SKM-1 treated with dmso at 0.1 percent for 144 hours (cell line): ENCODE results near the gene HSPA12A.
A peak's percentile ranks its signal among the peaks of the same experiment; 100 is the strongest.

Experiments used
- DNase-seq: peaks from one replicate; lab custom pipeline; 2025; ENCODE audit not compliant: unreplicated experiment; lab: John Stamatoyannopoulos, UW

The HSPA12A gene

DNA sequence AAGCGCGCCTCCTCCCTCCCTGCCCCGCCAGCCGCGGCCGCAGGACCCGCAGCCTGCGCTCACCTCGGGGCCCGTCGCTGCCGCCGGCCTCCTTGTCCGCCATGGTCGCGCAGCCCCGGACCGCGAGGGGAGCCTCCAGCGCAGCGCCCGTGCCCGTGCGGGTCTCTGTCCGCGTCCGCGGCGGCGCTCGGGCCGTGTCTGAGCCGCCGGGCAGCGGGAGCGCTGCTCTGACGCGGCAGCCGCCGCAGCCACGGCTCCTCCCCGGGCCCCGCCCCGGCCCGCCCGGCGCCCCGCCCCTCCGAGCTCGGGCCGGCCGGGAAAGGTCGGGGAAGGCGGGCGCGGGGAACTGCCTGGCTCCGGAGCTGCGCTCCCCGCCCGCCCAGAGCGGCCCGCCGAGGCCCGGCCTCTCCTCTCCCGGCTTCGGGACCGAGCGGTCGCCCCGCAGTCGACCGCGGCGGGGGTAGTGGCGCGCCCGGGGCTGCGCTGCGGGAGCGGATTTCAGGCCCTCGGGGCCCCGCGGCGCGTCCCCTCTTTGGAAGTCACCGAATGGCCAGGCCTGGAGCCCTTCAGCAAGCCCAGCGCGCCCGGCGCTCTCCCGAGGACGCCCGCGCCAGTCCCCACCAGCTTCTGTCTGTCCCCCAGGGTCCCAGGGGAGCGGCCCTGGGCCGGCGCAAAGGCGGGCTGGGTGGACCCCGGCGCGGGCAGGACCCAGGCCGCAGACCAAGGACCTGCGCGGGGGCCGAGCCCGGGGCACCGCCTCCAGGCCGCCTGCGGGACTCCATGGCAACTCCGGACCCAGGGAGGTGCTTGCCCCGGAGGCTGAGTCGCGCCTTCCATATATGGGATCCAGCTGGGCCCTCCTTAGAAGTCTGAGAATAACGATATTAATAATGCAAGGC is at the start of gene HSPA12A:
TSS of gene HSPA12A (minus strand) at position 200 of the 899 bp plus-strand sequence. CDS start at position 103, 97 bp downstream.
- peak; percentile 28 for DNase-seq

DNA sequence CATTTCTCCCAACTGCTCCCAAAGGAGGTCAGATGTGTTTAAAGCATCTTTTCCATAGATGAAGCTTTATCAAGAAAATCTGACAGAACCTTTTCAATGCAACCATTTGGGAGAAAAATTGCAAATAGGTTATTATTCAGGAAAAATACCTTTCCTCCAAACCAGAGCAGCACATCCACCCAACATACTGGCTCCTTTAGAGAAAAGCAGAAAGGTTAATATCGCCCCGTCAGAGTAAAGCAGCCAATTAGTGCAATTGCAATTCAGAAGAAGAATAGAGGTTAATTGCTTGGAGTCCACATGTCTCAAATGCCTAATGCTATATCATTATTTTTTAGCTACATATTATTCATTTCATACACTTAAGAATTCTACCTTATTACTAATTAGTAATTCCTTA is 48.9 kb upstream of the HSPA12A start:
- DNase-seq = no peak

DNA sequence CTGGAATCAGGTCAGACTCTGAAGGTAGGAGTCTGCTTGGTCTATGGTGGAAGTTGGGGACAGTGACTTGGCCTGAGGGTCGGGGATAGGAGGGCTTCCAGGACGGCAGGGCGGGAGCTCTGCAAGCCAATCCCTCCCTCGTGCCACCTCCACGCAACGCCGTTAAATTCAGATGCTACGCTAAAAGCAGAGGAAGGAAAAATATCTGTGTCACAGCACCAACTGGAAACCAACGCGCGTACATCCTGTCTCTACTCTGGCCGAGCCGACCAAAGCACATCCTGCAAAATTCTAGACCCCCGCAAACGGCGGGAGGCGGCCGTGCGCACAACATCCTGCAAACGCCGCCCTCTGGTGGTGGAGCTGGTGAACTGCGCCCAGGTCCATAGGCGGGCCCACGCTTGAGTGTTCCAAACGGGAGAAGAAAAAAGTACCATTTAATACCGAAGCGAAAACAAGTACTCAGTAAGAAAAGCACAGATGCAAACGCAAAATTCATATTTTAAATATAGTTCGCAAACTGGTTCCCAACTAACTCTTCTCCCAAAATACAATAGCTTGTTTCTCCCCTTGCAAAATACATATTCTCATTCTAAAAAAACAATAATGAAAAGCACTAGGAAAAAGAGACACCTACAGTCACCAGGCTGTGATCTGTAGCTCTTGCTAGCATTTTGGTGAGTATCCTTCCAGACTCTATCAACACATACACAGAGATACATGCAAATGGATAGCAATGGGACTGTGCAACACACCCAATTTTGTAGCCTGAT is 45.7 kb upstream of the HSPA12A start:
- DNase-seq = peak; percentile 40

DNA sequence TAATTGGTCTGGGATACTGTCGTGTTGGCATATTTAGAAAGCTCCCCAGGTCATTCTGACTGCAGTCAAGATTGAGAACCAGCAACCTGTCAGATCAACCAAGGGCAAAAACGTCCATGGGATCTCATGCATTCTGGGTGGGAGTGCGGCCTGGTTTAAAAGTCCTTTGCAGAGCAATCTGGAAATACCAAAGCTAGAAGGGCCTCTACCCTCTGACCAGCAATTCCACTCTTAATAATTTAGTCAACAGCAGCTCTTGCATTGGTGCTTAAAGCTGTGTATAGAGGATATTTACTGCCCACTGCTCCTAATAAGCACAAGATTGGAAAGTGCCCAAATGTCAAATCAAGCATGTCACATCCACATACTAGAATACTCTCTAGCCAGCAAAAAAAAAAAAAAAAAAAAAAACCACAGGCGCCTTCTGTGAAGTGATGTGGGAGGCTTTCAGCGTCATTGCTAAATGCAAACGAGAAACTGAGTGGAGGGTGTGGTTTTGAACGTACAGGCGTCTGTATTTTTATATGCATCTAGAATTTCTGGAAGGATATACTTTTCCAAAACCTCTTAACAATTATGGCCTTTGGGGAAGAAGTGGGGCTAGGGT is 44.8 kb upstream of the HSPA12A start:
- DNase-seq = no peak

GRCh38 chr10:116785867-116786266 is 43.5 kb upstream of the HSPA12A start:
- no peak for DNase-seq

- no peak for DNase-seq
These were observed 42.9 kb upstream of the HSPA12A start for GRCh38 chr10:116785282-116785681.

DNA sequence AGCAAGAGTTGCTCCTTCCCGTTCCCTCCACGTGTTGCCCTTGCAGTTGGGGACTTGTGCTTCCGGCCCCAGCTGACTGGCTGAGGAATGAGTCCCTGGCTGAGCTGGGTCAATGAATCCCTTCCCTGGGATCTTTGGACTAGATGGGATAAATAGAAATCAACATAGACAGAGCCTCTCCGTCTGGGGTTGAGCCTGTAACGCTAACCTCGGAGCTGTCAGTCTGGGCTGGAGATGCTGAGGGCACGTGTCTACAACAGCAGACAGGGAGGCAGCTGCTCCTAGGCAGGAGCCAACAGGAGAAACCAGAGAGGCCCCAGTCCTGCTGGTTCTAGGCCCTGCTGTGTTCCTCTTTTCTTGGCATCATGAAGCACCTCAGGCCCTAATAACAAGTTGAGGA is 42.3 kb upstream of the HSPA12A start:
- DNase-seq = no peak

- DNase-seq = no peak
These were observed 41.7 kb upstream of the HSPA12A start for GRCh38 chr10:116784035-116784434.

GRCh38 chr10:116783011-116783655 is 40.8 kb upstream of the HSPA12A start:
- DNase-seq = no peak

- DNase-seq = no peak
These were observed 39.1 kb upstream of the HSPA12A start for GRCh38 chr10:116781370-116781884.

GRCh38 chr10:116780691-116781205 is 38.4 kb upstream of the HSPA12A start:
- DNase-seq = no peak

DNA sequence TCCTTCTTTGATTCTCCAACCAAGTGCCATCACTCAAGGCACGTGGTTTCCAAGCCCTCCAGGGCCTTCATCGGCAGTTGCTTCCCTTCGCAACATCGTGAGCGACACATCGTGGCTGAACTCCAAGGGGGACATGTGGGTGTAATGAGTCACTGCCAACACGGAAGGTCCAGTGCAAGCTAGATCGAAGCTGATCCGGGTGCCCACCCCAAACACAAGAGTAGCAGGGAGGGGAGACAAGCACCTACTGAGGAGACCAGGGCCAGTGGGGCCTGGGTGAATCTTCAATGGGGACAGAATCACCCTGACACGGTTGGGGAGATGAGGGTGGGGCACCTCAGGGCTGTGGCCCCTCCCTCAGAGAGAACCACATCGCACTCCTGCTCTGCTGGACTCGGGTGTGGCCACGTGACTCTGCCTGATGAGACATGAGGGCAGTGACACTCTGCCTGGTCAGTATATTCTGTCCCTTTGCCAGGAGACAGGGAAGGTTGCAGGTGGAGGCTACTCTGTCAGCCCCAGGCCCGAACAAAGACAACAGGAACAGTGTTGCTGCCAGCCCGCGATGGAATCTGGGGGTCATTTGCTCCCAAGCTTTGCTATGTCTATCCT is 36.8 kb upstream of the HSPA12A start:
- DNase-seq = no peak

DNA sequence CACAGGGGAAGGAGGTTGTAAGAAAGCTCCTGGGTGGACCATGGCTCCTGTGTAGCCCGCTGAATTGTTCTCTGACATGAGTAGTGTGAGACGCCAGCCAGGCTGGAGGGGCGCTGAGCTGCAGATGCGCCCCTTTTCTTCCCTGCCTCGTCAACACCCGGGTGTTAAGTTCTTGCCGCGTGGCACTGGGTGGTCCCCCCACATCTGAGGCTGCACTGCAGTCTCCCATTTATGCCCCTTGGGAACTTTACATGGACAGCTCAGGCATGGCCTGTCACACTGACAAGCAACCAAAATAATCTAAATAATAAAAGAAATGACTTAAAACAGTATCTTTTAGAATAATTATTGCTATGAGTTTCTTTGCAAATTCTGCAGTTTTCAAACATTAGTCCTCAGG is 34.6 kb upstream of the HSPA12A start:
- no peak for DNase-seq

GRCh38 chr10:116775488-116776400 is 33.4 kb upstream of the HSPA12A start:
- DNase-seq = no peak

DNA sequence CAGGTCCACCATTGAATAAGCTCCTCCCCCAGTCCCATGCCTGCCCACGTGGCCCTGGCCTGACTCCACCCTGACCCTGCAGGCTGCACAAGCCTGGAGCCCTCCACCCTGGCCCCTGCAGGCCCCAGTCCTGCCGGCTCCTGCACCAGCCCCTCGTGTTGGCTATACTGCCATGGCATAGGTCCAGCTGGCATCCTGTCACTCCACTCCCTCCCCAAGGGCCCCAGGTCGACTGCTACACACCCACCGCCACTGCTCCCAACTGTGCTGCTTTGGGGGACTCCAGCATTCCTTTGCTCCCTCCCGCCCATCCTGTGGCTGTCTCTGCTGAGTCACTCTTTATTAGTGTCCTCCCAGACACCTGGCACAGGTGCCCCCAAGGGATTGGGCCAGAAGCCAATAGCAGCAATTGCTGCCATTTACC is 32.4 kb upstream of the HSPA12A start:
- no peak for DNase-seq

DNA sequence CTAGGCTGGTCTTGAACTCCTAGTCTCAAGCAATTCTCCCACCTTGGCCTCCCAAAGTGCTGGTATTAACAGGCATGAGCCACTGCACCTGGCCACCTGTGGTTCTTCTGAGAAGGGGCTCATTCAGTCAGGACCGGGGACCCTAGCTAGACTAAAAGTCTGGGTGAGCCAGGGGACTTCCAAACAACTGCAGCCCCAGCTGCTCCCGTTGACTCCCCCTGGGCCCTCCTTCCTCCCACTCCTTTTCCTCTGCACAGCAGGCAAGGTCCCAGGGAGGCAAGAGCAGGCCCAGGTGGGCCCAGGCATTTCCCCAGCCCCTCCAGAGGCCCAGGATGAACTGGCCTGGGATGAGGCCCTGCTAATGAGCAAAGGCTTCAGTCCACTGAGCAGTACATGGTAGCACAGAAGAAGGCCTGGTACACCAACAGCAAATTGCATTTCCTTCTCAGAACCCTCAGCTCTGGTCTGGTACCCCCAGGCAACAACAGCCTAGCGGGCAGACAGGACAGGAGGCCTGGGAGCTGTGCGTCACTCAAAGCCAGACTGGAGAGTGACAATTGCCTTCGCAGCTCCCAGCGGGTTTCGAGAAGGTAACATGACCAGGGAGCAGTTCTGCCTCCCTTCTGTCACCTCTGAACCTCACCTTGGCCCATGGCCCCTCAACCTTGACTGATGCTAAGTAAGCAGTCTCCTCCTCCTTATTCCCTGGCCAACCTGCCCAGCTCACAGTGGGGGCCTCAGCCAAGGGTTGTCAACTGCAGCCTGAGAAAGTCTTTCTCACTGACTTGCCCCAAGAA is 30.7 kb upstream of the HSPA12A start:
- DNase-seq = no peak

GRCh38 chr10:116771959-116772585 is 29.7 kb upstream of the HSPA12A start:
- DNase-seq = no peak
